Measurements from ENCODE around the gene FRMPD4. TPM values are rescaled to one million over a fixed set of nuclear protein-coding genes. Genes with fewer than 3 reads are reported as not detected.
A peak's percentile ranks its signal among the peaks of the same experiment; 100 is the strongest.

FRMPD4 gene
- total RNA-seq, 1 experiment from 2014 or later = 0.24 TPM

- Mint-ChIP-seq H3K4me3 (no peak overlapping the region), H3K36me3 (ENCODE audit: insufficient read depth in 1 of 3, low read depth in 3 of 3) (no peaks in the 10 kb centered on the region; a peak in 1 of 7 replicates), H3K27me3 (ENCODE audit: low read depth) (no peaks in the 10 kb centered on the region), H3K27ac (no peak overlapping the region), H3K4me1 (no peaks in the 10 kb centered on the region), H3K9me3 (peaks cover 55 to 59% of the 10 kb centered on the region in 2 experiments)
- H3K23me2 ChIP-seq (ENCODE audit: insufficient read length, low read depth, low read length, poor library complexity, severe bottlenecking) = no peaks in the 10 kb centered on the region
- no peak overlapping the region for H3K27ac ChIP-seq (ENCODE audit: insufficient read length, low read depth, low read length)
- H3K79me2 ChIP-seq (ENCODE audit: insufficient read depth, low read length) = no peaks in the 10 kb centered on the region
- H4K20me1 ChIP-seq (ENCODE audit: control insufficient read depth, insufficient read depth, insufficient read length) = no peaks in the 10 kb centered on the region
- no peak overlapping the region for H4K91ac ChIP-seq (ENCODE audit: insufficient read length, low read depth, low read length)
- no peak overlapping the region for H3K14ac ChIP-seq (ENCODE audit: insufficient read depth, low read length)
- H3T11ph ChIP-seq (ENCODE audit: low read length) = no peak overlapping the region
- no peak overlapping the region for H3K18ac ChIP-seq (ENCODE audit: insufficient read length, low read depth, low read length)
- no peak overlapping the region for H3K23ac ChIP-seq (ENCODE audit: insufficient read length, low read depth, low read length)
- H4K8ac ChIP-seq (replicated peaks; ENCODE audit: insufficient read length, low read depth, low read length) = no peak overlapping the region
- H3K4ac ChIP-seq (ENCODE audit: low read depth, low read length) = no peak overlapping the region
- no peak overlapping the region for H4K5ac ChIP-seq (ENCODE audit: insufficient read length, low read depth, low read length)
- H3K56ac ChIP-seq (ENCODE audit: insufficient read length, low read depth, low read length) = no peak overlapping the region
- no peaks in the 10 kb centered on the region for H3K79me1 ChIP-seq (ENCODE audit: insufficient read depth, low read depth, low read length, poor library complexity, severe bottlenecking)
- no peak overlapping the region for H2BK120ac ChIP-seq (ENCODE audit: low read depth, low read length, poor library complexity, severe bottlenecking)
- no peak overlapping the region for H2BK20ac ChIP-seq (ENCODE audit: low read depth, low read length, poor library complexity, severe bottlenecking)
- peak; percentile 56 for DNase-seq
- H2AFZ ChIP-seq (ENCODE audit: low read length) = no peak overlapping the region
- H2BK5ac ChIP-seq (ENCODE audit: insufficient read length, low read length) = no peak overlapping the region
- no peaks in the 10 kb centered on the region for H3K4me1 ChIP-seq (ENCODE audit: insufficient read depth, low read length)
- H3K9ac ChIP-seq (ENCODE audit: extremely low read depth, insufficient read length, low read length) = no peak overlapping the region
- no peaks in the 10 kb centered on the region for H3K9me3 ChIP-seq (ENCODE audit: control insufficient read depth, low read depth, low read length)
- WGBS (ENCODE audit: extremely low coverage, insufficient read length, low lambda C conversion rate) = no CpG with 5 or more reads among the region's 2 CpGs
- no peaks in the 10 kb centered on the region for H3K27me3 ChIP-seq (ENCODE audit: insufficient read depth, low read length)
- no peak overlapping the region for H2BK15ac ChIP-seq (ENCODE audit: low read depth, low read length)
- no peak overlapping the region for H2BK12ac ChIP-seq (ENCODE audit: insufficient read length, low read depth, low read length)
- peak; percentile 59 for TF ChIP-seq CTCF (conservative IDR thresholded peaks at IDR 0.05)
- H2AK5ac ChIP-seq (ENCODE audit: insufficient read length, low read length) = no peak overlapping the region
- no peak overlapping the region for H3K4me2 ChIP-seq (ENCODE audit: insufficient read depth, insufficient read length, low read length)
Measured at GRCh38 chrX:12115377-12115776, 22.9 kb upstream of the FRMPD4 start.

All from H9 (cell line).